22Rv1 (cell line): ENCODE results near the gene RAD51B.

Experiments
- H3K27ac ChIP-seq: fragments of 450-650 bp; 2 replicates; pipeline ENCODE4 v1.5.1; 2017
- ZFX ChIP-seq: fragments of 450-650 bp; IDR thresholded peaks from 2 replicates; pipeline ENCODE4 v1.6.1; 2017; ENCODE audit warnings: antibody characterized with exemption, borderline replicate concordance
- TF ChIP-seq, protein P1 (sequence below): fragments of 450-650 bp; IDR thresholded peaks from 2 replicates; pipeline ENCODE4 v1.5.1; 2017; ENCODE audit warnings: mild to moderate bottlenecking

The RAD51B gene

DNA sequence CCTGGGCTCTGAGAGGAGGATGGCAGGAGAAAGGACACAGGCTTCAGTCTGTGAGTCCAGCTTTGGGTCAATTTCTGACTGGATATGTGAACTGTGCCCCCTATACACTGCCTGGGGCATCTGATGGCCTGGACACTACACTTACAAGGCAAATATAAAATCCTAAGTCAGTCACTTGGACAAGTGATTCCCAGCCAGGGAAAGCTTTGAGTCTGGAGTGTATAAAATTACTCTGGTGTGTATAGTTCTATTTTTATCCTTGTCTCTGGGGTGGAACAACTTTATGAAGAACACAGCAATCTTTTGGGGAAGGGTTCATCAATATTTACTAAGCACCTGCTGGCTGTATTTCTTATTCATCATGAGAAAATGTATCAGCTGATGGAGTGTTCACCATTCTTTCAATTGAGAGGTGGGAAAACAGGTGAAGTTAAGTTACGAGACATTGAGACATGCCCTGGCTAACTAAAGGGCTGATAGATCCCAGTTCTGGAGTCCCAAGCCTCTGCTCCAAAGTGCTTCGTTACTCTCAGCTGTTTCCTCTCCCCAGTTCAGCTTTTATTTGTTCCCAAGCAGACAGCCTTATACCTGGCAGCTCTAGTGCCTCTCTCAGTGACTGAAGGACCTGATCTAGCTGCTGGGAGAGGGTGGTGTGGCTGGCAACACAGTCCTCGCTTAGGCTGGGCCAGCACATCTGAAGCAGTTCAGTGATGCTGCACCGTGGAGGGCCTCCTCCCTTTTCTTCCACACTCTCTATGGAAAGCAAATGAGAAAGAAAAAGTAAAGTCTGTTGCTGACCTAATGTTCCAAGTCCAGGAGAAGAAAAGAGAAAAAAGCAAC lies 34.1 kb upstream of the RAD51B start:
- TF ChIP-seq, protein P1, sequence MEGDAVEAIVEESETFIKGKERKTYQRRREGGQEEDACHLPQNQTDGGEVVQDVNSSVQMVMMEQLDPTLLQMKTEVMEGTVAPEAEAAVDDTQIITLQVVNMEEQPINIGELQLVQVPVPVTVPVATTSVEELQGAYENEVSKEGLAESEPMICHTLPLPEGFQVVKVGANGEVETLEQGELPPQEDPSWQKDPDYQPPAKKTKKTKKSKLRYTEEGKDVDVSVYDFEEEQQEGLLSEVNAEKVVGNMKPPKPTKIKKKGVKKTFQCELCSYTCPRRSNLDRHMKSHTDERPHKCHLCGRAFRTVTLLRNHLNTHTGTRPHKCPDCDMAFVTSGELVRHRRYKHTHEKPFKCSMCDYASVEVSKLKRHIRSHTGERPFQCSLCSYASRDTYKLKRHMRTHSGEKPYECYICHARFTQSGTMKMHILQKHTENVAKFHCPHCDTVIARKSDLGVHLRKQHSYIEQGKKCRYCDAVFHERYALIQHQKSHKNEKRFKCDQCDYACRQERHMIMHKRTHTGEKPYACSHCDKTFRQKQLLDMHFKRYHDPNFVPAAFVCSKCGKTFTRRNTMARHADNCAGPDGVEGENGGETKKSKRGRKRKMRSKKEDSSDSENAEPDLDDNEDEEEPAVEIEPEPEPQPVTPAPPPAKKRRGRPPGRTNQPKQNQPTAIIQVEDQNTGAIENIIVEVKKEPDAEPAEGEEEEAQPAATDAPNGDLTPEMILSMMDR = no peak
- no peak for TF ChIP-seq ZFX
- H3K27ac ChIP-seq = no peak overlapping the region

DNA sequence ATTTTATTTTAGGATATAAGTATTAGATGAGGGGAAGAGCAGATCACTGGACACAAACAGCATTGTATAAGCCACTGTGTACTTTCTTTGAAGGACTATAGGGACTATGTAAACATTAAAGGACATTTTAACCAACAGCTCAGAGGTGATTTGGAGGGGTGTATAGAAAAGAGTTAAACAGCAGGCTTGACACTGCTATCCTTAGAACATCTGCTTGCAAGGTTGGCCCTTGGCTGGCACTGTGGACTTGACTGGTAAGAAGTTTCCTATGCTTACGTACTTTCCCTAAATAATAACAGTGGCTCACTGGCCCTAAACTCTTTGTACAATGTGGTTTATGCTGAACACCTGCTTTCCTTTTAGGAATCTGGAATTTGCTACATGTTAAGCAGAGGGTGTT lies 31.9 kb upstream of the RAD51B start:
- TF ChIP-seq, protein P1 = no peak
- no peak for TF ChIP-seq ZFX
- H3K27ac ChIP-seq = no peak overlapping the region

DNA sequence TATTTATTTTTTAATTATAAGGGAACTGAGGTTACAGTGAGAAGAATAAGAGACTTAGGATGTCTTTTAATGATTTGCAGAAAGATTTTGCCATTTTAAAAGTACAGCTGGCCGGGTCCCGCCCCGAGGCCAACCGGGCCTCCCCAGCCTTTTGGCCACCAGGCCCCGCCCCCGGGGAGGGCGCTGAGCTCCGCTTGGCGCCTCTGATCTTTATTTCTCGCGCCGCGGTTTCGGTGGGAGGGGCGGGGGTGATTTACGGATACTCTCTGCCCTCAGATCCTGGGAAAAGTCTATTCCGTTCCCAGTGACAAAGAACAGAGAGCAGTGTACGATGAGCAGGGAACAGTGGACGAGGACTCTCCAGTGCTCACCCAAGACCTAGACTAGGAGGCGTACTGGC lies 20.8 kb upstream of the RAD51B start:
- no peak overlapping the region for H3K27ac ChIP-seq
- TF ChIP-seq, protein P1 = no peak
- no peak for TF ChIP-seq ZFX

DNA sequence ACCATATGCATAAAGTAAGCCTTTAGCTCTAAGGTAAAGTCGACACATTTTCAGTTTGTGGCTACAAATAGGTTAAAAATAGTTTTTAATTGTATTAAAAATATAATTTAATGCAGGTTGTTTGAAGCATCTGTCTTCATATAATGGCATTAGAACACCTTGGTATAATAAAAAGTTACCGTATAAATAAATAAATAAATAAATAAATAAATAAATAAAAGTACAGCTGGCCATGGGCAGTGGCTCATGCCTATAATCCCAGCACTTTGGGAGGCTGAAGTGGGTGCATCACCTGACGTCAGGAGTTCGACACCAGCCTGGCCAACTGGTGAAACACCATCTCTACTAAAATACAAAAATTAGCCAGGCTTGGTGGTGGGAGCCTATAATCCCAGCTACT lies 18.8 kb upstream of the RAD51B start:
- TF ChIP-seq, protein P1 = no peak
- TF ChIP-seq ZFX = no peak
- no peak overlapping the region for H3K27ac ChIP-seq

DNA sequence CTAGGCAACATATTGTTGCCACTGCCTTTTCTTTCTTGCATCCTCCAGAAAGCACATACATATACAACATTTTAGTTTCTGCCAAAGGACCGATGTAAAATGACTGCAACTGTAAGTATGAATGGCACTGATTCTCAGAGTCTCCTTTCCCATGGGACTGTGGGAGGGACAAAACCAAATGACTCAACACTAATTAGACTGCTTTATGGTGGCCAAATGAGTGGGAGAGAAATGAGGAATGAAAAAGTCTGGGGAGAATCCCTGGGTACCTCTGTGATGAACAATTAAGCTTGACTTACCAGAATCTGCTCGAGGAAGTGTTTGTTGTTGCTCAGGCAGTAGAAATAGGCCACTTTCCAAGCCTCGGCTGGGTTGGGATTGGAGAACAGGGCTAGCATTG lies 13.3 kb upstream of the RAD51B start:
- no peak overlapping the region for H3K27ac ChIP-seq
- TF ChIP-seq ZFX = no peak
- TF ChIP-seq, protein P1 = no peak

DNA sequence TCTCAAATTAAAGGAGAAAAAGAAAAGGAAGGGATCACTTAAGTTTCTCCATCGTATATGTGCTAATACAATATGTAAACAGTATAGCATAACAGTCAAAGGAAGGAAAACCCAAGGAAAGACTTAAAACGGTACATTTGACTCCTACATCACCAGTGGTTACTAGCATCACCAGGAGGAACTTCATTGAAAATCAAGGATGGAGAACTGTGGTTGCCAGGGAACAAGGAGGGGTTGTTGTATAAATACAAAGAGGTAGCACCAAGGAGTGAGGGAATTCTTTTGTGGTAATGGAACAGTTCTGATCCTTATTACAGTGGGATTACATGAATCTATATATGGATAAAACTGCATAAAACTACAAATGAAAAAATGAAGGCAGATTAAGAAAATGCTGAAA lies 4.8 kb upstream of the RAD51B start:
- H3K27ac ChIP-seq = no peak overlapping the region
- TF ChIP-seq, protein P1 = no peak
- TF ChIP-seq ZFX = no peak

DNA sequence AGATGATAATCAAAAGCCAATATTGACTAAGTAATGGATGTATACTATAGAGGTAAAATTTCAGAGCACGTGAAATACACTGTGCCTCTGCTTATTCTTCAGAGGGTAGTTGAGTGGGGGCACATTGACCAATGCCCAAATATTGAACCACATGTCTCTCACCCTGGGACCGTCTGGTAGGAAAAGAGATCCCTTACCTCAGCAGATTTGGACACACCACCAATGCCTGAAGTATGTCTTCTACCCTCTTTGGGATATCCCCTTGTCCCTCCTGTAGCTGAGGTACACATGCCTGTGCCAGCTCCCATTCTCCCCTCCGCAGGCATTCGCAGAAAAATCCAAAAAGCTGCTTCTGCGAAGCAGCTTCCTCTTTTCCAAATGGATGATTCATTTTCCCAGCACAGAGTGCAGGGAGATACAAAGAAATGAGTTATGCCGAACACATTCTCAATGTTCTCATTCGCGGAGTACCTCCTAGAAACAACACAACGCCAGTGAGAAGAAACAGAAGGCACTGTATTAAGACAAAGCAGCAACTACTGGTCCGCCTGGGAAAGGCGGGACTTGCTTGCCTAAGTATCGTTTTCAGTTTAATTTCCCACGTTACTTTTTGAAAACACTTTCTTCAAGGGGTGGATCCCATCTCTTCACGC lies 3.9 kb upstream of the RAD51B start:
- peak overlapping the region; percentile 80 for H3K27ac ChIP-seq

More for the DNA sequence above, 3.9 kb upstream of the RAD51B start:
- TF ChIP-seq, protein P1 = no peak
- no peak for TF ChIP-seq ZFX
